22Rv1 (cell line): ENCODE measurements around the gene COL4A2.

ENCODE experiments used
- H3K27ac ChIP-seq: fragments of 450-650 bp; 2 replicates; pipeline ENCODE4 v1.5.1; 2017
- CTCF ChIP-seq: fragments of 450-650 bp; IDR thresholded peaks from 2 replicates; pipeline ENCODE4 v1.5.1; 2017; ENCODE audit warnings: mild to moderate bottlenecking
- ZFX ChIP-seq: fragments of 450-650 bp; IDR thresholded peaks from 2 replicates; pipeline ENCODE4 v1.6.1; 2017; ENCODE audit warnings: antibody characterized with exemption, borderline replicate concordance

The COL4A2 gene

DNA sequence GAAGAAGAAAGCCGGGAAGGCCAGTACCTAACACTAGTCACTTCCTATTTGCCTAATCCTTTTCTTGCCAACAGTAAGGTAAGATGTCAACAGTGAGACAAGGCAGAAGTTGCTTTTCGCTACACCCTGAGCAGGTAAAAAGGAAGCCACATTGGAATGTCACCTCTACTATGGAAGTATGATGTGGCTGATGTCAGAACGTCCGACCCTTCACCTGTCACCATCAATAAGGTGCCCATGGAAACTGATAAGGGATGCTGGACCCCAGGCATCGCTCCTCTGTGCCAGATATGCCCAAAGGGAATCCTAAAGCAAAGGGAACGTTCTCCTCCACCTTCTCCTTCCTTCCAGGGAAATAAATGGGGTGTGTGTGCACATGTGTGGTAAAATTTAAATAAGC is 34.4 kb upstream of the COL4A2 start:
- no peak overlapping the region for H3K27ac ChIP-seq
- TF ChIP-seq CTCF (no peak), ZFX (no peak)

GRCh38 chr13:110273254-110273653 is 33.8 kb upstream of the COL4A2 start:
- TF ChIP-seq CTCF (no peak), ZFX (no peak)

DNA sequence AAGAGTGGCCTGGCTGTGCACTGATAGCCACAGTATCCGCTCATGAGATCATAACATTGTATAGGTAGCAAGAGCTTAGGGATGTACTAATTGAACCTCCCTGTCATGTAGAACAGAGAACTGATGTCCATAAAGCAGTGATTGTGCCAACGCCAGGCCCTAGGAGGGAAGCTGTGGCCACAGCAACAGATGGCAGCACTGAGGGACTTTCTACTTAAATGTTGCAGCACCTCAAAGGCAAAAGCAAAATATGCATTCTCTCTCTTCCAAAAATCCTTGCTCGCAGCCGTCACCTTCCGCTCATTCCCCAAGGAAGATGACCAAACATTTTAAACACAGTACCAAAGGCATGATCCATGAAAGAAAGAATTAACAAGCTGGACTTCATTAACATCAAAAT is 32.4 kb upstream of the COL4A2 start:
- TF ChIP-seq ZFX, result no peak
- H3K27ac ChIP-seq, result no peak overlapping the region

More at GRCh38 chr13:110273254-110273653, 33.8 kb upstream of the COL4A2 start:
- no peak overlapping the region for H3K27ac ChIP-seq

- no peak for TF ChIP-seq CTCF
- no peak for TF ChIP-seq ZFX
- H3K27ac ChIP-seq, result no peak overlapping the region
Measured at GRCh38 chr13:110275931-110276552, 31.0 kb upstream of the COL4A2 start.

DNA sequence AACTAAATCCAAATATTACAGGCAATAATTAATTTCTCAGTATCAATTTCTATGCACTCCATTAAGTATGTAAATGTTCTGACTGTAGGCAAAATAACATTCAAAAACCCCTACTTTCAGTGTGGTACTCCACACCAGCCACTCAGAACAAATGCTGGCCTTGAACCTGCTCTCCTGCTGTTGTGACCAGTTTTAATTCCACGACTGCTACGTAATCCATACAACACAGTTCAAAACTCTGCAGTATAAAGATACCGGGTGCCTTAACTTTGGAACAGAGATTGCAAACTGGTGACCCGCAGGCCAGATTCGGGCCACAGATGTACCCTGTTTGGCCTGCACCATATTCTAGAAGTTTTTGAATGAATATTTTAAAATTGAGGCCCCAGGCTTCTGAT is 30.5 kb upstream of the COL4A2 start:
- TF ChIP-seq CTCF (no peak), ZFX (no peak)
- H3K27ac ChIP-seq, result no peak overlapping the region

DNA sequence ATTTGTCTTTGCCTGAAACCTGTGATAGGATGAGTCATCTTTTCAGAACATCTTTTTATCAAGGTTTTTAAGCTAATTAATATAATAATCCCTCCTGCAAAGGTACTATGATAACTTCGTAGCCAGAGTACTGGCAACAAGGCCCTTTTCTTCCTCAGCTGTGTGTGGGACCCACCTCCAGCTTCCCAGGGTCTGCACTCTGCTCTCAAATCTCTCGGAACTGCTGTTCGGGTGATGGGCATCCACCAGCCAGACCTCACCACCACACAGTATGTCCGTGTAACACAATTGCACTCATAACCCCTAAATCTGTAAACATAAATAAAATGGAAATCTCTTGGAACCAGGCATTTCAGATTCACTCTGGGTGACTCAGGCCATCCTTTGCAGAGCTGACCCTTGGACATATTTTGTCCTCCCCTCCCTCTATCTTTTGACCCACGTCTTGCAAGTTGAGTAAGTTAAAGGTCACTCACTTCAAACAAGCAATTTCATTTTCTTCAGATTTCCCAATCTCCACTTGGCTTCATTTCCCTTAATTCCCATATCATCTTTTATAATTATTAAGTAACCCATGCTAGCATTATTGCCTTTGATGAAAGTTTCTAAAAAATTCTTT is 29.6 kb upstream of the COL4A2 start:
- TF ChIP-seq ZFX, result no peak
- TF ChIP-seq CTCF, result no peak
- H3K27ac ChIP-seq, result no peak overlapping the region

DNA sequence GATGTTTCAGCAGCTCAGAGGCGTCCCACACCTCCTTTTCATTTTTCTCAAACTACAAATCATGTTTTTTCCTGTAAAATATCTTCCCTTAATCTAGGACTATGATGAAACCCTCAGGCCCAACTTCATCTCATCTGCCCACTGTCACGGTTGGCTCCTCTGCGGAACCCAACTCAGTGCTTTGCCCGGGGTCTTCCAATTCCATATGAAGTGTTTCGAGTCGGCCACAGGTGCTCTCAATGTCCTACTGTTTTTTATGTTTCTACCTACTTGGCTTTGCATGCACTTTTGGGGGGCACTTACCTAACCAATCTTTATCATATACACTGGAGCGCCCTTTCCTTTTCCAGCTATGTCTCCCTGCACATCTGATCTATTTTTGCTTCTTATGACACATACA is 28.2 kb upstream of the COL4A2 start:
- no peak for TF ChIP-seq CTCF
- no peak for TF ChIP-seq ZFX
- H3K27ac ChIP-seq, result no peak overlapping the region
